GM12878 (cell line): ENCODE data around the gene KIRREL3.

Source experiments
- BACH1 ChIP-seq: fragments of 450-650 bp; IDR thresholded peaks from 2 replicates; pipeline ENCODE4 v1.6.1; 2017; ENCODE audit warnings: mild to moderate bottlenecking, borderline replicate concordance
- CBX3 ChIP-seq: fragments of 200-600 bp; sonication (generic); IDR thresholded peaks from 2 replicates; pipeline ENCODE4 v1.6.1; 2016; ENCODE audit warnings: low read depth, borderline replicate concordance
- EZH2 ChIP-seq: IDR thresholded peaks from 2 replicates; pipeline ENCODE4 v1.6.1; 2012; ENCODE audit warnings: low read depth, mild to moderate bottlenecking, control low read depth, inconsistent platforms, low read length, borderline replicate concordance; ENCODE audit not compliant: control insufficient read depth
- KDM1A ChIP-seq: fragments of 200-600 bp; sonication (generic); IDR thresholded peaks from 2 replicates; pipeline ENCODE4 v1.6.1; 2016; ENCODE audit warnings: borderline replicate concordance
- PAX5 ChIP-seq: IDR thresholded peaks from 2 replicates; pipeline ENCODE4 v1.6.1; 2011; ENCODE audit warnings: low read depth, low read length, borderline replicate concordance
- POLR2A ChIP-seq: IDR thresholded peaks from 2 replicates; pipeline ENCODE4 v1.6.1; 2011; ENCODE audit warnings: low read depth, mild to moderate bottlenecking, low read length
- RAD21 ChIP-seq: IDR thresholded peaks from 2 replicates; pipeline ENCODE4 v1.6.1; 2011; ENCODE audit warnings: mild to moderate bottlenecking, low read depth, low read length, moderate library complexity; ENCODE audit not compliant: insufficient read depth
- RAD51 ChIP-seq: fragments of 450-650 bp; IDR thresholded peaks from 2 replicates; pipeline ENCODE4 v1.6.1; 2016; ENCODE audit warnings: moderate library complexity, mild to moderate bottlenecking, inconsistent platforms
- SIX5 ChIP-seq: IDR thresholded peaks from 2 replicates; pipeline ENCODE4 v1.6.1; 2011; ENCODE audit warnings: mild to moderate bottlenecking, low read depth, low read length, moderate library complexity; ENCODE audit not compliant: severe bottlenecking
- SUZ12 ChIP-seq: fragments of 200-600 bp; sonication (generic); IDR thresholded peaks from one replicate; pipeline ENCODE4 v1.6.1; 2018; ENCODE audit warnings: antibody characterized with exemption, mild to moderate bottlenecking; ENCODE audit not compliant: unreplicated experiment
- YY1 ChIP-seq: IDR thresholded peaks from 2 replicates; pipeline ENCODE4 v1.6.1; 2011; ENCODE audit warnings: low read depth, mild to moderate bottlenecking, low read length
- TF ChIP-seq, protein P1 (sequence below): IDR thresholded peaks from 2 replicates; pipeline ENCODE4 v1.6.1; 2012; ENCODE audit warnings: low read depth, low read length, improper control_type of control experiment
- TF ChIP-seq, protein P2 (sequence below), 3 experiments: IDR thresholded peaks in 2 of 3; conservative IDR thresholded peaks in 1 of 3; 2 replicates each; pipeline ENCODE4 v1.5.1; 2011; ENCODE audit warnings: low read depth in 3 of 3, low read length in 3 of 3, mild to moderate bottlenecking in 3 of 3, control low read depth in 2 of 3, moderate library complexity in 2 of 3, inconsistent platforms in 1 of 3, mixed read lengths in 1 of 3; ENCODE audit not compliant: control insufficient read depth in 2 of 3, insufficient read depth in 1 of 3; ENCODE audit errors: extremely low read depth in 1 of 3

GRCh38 chr11:126545057-126545555, 455.5 kb downstream of the KIRREL3 start:
- TF ChIP-seq RAD51 = no peak
- no peak for TF ChIP-seq CBX3
- TF ChIP-seq PAX5 = no peak
- no peak for TF ChIP-seq SUZ12
- TF ChIP-seq, protein P1, sequence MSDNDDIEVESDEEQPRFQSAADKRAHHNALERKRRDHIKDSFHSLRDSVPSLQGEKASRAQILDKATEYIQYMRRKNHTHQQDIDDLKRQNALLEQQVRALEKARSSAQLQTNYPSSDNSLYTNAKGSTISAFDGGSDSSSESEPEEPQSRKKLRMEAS = no peak
- no peak for TF ChIP-seq POLR2A
- no peak for TF ChIP-seq YY1
- TF ChIP-seq RAD21 = no peak
- no peak for TF ChIP-seq EZH2
- TF ChIP-seq, protein P2, sequence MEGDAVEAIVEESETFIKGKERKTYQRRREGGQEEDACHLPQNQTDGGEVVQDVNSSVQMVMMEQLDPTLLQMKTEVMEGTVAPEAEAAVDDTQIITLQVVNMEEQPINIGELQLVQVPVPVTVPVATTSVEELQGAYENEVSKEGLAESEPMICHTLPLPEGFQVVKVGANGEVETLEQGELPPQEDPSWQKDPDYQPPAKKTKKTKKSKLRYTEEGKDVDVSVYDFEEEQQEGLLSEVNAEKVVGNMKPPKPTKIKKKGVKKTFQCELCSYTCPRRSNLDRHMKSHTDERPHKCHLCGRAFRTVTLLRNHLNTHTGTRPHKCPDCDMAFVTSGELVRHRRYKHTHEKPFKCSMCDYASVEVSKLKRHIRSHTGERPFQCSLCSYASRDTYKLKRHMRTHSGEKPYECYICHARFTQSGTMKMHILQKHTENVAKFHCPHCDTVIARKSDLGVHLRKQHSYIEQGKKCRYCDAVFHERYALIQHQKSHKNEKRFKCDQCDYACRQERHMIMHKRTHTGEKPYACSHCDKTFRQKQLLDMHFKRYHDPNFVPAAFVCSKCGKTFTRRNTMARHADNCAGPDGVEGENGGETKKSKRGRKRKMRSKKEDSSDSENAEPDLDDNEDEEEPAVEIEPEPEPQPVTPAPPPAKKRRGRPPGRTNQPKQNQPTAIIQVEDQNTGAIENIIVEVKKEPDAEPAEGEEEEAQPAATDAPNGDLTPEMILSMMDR (IDR thresholded peaks at IDR 0.05 in 2 of 3, conservative IDR thresholded peaks at IDR 0.05 in 1 of 3; ENCODE audit: control insufficient read depth in 2 of 3, extremely low read depth in 1 of 3, insufficient read depth in 1 of 3, low read depth in 3 of 3, low read length in 3 of 3) = no peak
- TF ChIP-seq KDM1A = no peak
- TF ChIP-seq SIX5 = no peak
- no peak for TF ChIP-seq BACH1
